ENCODE measurements around the gene FXYD2.
"Not testable (repeated sequence)": the region's sequence is repeated elsewhere in the genome, so short reads cannot be mapped to it uniquely, and the experiment has no call there.

Gene FXYD2

DNA sequence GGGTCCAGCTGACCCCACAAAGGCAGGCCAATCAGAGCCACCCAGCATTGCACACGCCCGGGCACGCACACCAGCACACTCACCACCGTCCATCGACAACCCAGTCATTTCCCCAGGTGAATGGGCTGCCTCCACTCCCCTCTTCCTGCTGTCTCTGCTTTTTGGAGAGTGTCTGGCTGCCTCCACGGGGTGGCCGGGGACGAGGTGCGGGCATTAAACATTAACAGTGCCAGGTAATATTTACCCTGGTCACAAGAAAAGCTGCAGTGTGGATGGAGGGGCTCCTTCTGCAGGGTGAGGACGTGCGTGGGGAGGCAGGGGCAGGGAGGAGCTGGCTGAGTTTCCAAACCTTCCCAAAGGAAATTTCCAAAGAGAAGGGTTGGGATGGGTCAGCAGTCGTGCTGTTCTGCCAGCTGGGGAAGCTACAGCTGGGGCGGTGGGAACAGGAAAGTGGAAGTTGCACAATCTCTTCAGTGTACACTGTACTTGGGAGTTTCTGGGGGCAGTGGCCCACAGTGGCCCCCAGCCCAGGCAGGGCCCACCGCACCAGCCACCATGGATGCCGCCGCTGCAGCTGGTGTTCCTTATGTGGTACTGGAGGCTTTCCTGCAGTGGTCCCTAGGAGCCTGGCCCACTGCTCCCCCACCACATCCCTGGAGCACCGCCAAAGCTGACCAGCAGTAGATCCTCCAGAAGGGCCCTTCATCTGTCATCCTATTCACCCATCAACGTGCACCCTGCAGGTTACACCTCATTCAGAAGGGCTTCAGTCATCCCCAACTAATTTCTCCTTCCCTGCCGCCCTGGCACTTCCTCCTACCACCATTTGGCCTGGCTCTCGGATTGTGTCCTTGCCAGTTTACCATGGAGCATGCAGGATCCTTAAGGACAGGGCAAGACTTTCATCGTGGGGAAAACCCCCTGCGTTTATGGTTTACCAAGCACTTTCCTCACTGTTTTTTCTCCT lies at the start of gene FXYD2:
Gene FXYD2 (minus strand): TSS at position 174 of the 967 bp plus-strand sequence. CDS start 66 bp downstream, at position 108.
- no peak for DNase-seq

DNA sequence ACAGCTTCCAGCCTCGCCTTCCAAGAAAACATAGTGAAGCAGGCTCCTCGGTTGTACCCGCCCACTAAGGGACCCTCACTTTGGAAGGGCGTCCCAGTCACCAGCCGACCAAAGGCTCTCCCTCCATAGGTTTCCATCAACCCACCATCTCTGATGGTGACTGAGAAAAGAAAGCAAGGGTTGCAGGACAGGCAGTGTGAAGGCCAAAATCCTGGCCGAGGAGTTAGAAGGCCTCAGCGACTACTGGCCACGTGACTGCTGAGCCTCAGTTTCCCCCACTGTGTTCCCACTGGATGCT lies 49.2 kb upstream of the FXYD2 start:
- no peak for DNase-seq

DNA sequence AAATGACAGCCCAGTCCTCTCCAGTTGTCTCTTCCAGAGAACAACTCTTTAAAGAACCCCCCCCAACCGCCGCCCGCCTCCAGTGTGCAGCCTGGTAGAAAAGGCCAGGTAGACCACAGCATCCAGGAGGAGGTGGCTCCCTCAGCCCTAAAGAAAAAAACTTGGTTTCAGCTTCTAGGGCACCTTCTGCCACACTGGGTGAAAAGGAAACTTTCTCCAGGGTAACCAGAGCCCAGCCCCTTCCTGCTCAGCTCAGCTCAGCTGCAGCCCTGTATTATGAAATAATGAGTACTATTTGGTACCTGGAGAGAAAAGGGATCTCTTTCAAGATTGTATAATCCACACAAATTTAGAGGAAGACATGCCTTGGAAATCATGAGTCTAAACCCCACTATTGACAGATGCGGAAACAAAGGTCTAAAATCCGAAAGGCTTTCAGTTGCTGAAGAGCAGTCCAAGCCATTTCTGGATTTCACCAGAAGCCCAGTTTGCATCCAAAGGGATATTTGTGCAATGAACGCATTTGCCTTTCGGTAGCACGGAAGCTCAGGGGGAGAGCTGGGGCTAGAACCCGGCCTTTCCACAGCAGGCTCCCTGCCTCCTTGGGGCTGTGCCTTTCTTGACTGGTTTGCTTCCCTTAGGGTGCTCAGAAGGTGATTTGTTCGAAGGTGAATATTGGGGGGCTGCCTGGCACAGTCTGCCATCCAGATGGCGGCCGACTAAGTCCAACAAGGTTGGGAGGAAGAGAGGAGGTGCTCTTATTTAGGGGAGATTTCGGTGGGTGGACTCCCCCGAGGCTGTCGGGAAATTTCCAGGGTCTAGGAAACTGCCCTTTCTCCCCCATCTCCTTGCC lies 48.7 kb upstream of the FXYD2 start:
- DNase-seq, result no peak

DNA sequence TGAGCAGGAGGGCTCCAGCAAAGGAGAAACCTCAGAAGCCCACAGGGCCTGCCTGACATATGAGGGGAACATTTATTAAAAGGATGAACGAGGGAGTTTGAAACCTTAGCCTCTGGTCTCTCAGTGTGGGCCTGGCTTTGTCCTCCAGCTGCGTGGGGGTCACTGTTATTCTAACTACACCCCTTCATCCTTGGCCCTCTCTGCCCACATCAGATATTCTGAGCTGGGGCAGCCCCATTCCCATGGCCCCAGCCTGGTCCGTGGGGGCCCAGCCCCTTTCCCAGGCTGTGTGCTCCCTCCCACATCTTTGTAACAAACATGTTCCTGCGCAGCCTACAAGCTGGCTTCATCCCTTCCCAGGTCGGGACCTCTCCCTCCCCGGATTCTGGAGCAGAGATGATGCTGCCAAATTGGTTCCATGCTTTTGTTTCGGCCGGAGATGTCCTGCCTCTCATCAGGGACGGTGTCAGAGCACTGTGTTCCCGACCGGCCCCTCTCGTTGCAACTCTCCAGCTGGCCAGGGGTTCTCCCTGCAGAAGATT lies 47.9 kb upstream of the FXYD2 start:
- no peak for DNase-seq

DNA sequence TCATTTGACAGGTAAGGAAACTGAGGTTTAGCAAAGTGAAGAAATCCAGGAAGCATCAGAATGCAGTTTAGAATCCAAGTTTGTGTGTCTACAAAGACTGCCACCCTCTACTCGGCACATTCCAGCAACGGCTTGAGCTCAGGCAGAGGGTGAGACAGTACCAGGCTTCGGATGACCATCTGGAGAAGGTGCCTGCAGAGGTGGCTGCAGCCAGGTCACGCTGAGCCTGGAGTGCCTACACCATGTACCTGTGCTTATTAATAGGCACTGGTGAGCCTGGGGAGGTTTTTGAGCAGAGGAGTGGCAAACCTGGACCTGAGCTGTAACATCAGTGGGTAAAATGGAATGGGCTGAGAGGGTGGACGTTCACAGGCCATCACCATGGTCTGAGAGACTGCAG lies 47.2 kb upstream of the FXYD2 start:
- DNase-seq, result no peak

DNA sequence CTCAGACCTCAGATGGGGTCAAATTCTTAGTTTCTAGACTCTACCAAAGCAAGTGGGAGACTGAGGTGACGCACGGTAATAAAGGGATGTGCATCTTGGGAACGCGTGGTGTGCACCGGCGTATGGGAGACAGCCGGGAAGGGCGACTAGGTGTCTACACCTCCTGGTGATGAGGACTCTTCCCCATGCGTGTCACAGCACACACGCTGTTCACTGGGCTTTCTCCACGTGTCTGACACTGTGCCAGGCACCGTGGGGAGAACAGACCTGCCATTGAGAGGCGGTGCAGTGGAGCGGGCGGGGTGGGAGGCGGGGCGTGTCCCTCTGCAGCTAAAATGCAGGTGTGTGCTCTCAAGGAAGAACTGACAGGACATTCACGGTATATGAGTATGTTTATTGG lies 46.6 kb upstream of the FXYD2 start:
- DNase-seq, result no peak

DNA sequence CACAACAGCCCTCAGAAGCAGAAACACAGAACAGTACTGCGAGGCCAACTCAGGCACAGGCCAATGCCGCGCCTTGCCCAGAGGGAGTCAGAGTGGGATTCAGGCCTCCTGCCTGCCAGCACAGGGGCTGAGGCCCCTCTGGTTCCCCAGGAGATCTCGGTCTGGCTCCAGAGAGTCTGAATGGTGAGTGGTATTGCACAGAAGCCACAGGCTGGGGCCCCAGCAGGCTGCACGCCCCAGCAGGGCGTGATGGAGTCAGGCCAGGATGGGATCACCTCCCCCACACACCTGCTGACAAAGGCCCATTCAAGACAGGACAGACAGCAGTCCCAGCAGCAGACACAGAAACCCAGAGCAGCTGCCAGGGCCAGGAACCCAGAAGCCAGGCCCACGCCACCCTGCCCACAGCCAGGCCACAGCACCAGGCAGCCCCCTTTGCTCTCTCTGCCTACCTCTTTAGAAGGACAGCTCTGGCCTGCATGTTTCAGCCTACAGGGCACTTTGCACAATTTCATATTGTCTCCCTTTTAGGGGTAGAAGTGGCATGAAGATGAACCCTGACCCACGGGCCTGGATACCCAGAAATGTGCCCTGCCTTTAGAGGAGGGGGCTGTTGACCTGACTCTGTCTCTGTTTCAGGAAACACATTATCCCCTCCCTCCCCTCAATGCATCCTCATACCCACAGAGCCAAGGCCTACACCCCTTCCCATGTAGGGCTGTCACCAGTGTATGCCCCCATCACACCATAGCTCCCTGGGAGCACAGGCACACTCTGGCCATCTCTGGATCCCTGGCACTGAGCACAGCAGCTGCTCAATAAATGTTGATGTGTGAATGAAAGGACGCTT lies 45.8 kb upstream of the FXYD2 start:
- DNase-seq, result no peak

DNA sequence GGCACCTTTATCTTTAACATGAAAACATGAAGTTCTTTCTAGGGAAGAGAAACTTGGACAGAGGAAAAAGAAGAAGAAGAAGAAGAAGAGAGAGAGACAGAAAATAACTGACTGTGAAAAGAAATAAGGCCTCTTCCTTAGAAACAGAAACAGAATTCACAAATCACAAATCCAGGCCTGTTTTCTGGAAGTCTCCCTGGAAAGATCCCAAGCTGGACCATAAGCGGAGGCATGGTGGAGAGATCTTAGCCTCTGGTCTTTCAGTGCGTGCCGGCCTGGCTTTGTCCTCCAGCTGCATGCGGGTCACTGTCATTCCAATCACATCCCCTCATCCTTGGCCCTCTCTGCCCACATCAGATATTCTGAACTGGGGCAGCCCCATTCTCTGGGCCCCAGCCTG lies 45.1 kb upstream of the FXYD2 start:
- no peak for DNase-seq

DNA sequence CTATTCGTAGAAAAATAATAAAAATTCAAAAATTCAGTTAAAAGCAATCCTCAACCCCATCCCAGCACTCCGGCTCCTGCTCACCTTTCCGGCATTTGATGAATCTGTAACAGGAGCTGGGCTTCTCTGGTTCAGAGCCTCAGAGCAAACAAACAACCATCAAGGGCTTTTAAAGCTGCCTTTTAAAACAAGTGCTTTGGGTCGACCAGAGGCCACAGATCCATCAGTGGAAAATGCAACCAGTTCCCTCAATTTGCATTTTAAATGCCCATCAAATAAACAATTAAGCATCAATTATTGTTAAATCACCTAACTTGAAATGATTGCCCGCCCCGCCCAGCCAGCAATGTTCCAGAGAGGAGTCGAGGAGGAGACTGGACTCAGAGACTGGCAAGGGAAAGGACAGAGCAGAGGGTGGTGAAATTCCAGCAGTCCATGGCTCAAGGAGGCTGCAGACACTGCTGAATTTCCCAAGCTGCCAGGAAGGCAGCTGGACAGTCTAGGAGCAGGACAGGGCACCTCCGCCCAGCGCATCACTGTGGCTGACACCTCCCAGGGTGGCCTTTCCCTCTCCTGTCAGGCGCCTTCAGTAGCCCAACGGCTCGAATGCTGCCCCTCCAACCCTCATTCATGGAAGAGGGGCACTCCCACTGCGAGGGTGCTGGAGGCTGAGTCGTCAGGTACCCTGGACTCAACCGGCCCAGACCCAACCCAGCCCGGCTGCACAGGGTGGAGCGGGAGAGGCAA lies 44.4 kb upstream of the FXYD2 start:
- no peak for DNase-seq

DNA sequence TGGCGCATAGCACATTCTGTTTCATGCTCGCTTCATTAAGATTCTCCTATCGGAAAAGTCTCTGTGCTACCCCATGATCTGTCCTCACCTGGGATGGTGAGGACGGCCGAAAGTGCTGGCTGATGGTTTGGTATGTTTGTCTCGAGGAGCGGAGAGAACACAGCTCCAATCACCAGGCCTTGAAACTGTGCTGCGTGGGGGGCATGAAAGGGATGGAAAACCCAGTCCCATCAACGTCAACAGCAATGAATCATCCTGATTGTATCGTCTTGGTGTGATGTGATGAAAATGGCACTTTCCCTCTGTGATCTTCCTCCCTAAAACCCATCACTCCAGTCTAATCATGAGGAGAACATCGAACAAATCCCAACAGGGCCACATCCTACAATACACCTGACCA lies 43.5 kb upstream of the FXYD2 start:
- DNase-seq, result no peak

DNA sequence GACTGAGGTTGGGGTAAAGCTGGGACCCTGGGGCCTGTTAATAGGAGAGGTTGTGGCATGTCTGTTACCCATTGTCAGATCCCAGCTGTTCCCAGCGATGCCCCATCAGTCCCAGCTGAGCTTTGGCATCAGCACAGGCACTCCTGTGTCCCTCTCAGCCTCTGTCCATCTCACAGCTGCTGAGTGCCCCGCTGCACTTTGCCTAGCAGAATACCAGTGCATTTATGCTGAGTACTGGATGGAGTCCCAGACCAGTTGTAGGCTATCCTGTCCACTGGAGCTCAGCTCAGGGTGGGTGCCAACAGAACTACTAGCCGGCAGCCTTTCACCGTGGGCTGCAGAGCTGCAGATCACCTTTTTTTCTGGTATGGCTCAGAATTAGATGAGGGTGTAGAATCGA lies 42.0 kb upstream of the FXYD2 start:
- DNase-seq, result no peak

DNA sequence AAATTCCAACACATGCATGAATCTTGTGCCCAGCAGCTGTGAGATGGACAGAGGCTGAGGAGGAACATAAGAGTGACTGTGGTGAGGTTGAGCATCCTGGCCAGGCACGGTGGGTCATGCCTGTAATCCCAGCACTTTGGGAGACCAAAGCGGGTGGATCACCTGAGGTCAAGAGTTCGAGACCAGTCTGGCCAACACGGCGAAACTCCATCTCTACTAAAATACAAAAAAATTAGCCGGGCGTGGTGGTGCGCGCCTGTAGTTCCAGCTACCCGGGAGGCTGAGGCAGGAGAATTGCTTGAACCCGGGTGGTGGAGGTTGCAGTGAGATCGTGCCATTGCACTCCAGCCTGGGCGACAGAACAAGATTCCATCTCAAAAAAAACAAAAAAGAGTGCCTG lies 41.0 kb upstream of the FXYD2 start:
- not testable (repeated sequence) for DNase-seq

DNA sequence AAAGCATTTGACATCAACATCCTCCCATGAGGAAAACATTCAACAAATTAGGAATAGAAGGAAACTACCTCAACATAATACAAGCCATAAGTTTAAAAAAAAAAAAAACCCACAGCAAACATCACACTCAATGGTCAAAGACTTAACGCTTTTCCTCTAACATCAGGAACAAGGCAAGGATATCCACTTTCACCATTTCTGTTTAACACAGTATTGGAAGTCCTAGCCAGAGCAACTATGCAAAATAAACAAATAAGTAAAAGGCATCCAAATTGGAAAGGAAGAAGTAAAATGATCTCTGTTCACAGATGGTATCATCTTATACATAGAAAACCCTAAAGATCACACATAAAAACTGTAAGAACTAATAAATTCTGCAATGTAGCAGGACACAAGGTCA lies 38.8 kb upstream of the FXYD2 start:
- no peak for DNase-seq

DNA sequence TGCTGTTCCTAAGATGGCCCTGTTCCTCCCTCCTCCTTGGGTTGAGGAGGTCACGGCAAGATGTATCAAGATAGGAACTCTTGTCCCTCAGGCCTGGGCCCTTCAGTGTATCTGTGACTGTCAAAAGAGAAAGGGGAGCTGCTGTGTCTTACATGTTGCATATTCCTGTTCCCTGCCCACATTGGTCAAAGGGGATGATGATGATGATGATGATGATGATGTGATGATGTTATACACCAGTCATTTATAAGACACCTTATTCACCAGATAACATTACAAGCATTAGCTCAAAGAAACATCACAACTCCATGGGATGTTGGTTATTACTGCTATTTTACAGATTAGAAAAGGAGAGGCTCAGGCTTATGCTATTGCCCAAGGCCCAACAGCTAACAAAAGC lies 38.2 kb upstream of the FXYD2 start:
- DNase-seq, result no peak

DNA sequence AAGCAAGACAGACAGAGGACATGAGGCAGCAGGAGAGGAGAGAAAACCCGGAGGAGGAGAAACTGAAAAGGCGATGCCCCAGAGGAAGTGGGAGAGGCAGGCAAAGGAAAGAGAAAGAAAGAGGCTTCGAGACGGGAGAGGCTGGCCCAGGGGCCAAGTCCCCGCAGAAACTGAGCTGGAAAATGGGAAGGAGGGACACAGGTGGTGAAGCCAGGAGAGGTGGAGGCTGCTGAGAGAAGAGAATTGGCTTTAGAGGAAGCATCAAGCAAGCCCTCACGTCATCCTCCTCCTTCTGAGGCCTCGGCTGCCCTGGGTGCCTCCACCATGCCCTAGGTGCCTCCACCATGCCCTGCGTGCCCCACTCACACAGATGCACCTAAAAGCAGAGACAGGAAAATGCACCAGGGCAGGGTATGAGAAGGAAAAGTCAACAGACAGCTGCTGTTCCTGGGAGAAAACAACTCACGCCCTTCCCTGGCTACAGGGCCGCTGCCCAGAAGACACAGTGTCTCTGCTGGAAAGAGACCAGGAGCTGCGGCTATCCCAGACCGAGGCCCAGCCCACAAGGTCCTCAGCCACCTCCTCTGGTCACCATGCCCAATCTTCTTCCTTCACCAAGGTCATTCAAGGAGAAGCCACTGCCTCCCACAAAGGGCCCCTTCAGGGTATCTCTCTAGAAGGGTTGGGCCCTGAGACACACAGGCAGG lies 37.6 kb upstream of the FXYD2 start:
- no peak for DNase-seq

DNA sequence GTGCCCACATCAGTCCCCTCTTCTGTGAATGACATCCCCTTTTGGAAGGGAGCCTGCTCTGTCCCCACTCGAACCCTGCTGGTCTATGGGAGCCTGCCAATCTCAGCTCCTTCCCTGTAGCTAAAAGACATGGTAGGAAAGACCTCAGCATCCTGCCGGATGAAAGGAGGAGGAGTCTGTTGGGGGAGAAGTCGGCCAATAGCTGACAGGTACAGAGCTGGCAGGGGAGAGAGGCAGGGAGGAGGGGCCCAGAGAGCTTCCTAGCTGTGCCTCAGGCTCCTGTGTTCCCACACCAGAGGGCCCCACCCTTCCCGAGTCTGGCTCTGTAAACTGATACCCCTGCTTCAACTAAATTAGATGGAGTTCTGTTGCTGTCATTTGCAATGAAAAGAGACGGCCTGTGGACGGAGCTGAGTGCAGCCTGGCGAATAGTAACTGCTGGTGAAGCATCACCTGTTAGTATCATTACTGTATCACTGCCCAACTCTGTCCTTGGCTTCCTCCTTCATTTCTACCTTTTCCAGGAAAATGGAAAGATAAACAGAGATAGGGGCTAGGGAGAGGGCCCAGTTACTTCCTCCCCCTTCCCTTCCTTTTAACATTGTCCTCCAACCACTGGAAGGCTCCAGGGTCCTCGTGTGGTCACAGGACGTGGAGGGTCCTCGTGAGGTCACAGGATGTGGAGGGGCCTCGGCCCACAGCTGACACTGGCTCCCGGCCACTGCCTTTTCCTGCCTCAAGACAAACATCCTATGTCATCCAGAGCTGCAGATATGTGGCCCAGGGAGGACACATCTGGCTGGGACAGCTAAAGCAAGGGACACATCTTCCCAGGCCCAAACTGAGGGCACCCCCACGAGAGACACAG lies 36.8 kb upstream of the FXYD2 start:
- DNase-seq, result no peak

DNA sequence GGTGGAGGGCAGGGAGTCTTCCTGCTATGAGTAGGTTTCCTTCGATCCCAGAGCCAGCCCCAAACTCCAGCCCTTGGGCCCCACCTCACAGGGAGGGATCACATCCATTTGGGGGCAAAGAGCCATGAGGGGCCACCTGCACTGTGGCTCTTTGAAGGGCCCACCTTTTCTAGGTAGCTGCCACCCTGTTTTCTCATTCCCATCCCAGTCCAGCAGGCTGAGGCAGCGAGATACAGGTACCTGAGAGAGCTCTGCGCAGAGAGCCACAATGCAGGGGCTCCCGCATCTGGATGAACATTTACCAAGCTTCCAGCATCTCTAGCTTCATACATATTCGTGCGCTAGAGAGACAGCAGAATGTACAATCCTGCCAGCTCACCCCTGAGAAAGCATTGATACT lies 35.6 kb upstream of the FXYD2 start:
- no peak for DNase-seq

DNA sequence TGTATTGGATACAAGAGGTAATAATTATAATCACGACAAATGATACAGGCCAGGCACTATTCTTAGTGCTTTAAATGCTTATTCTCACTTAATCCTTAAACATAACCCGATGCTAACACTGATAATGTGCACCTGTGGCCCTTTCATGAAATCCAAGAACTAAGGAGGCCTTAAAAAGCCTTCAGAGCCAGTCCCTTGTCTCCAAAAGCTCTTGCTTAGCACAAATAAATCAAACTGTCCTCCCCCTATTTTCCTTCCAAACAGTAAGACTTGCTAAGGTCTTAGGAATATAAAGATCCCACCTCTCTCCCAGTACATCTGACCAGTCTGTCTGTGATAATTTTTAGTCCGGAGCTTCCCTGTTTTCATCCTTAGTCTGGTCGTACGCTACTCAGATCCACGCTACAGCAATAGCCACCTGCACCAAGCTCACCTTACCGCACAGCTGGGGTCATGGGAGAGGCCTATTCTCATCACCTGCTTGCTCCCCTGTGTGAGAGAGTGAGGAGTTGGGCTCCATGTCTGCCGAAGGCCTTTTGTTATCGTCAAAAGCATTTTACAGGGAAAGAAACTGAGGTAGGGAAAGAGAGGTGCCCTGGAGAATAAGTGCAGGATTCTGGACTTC lies 35.1 kb upstream of the FXYD2 start:
- DNase-seq, result no peak

DNA sequence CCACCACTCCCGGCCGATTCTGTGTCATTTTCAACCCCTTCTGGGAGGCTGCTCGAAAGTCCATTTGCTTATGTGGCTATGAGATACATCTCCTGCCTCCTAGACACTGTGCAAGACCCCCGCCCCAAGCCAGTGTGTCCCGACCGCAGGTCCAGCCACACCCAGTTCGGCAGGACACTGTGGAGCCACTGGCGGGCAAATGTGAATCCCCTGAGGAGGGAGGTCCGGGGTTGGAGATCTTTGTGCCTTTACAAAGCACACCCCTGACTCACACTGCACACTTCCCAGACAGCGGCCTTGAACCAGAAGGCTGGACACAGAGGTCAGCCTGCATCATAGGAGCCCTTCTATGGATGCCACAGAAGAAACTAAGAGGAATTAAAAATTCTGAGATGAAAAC lies 34.5 kb upstream of the FXYD2 start:
- DNase-seq, result no peak
